Heart left ventricle (tissue), 13 donors: ENCODE data around the gene ABHD1.

Source experiments
- CTCF ChIP-seq, 12 donors: fragments of 200-600 bp; sonication (generic) in 4 of 12; IDR thresholded peaks; one replicate each; pipeline versions ENCODE4 v1.5.0 to v1.8.0; 2018 to 2022; ENCODE audit warnings: antibody characterized with exemption in 12 of 12, mild to moderate bottlenecking in 5 of 12
- POLR2A ChIP-seq, 2 donors: fragments of 450-650 bp; IDR thresholded peaks; one replicate each; pipeline ENCODE4 v1.6.1; 2017; ENCODE audit warnings: antibody characterized with exemption in 2 of 2, mild to moderate bottlenecking in 2 of 2, moderate library complexity in 2 of 2
- donor health status: ischemic (EF 13 %, LVEDD 7.1; RV severe dilation, severe dysfunction).
- donor health status: DM: no; HTN: yes; CAD: no.
- donor health status: DM: no; HTN: no; CAD: no.
- donor health status: ischemic (EF 25% LVEDD 6.9; RV normal size, moderate dysfunction).
- donor health status: ischemic (EF 25% LVEDD 5.7; RV mildly dilated, moderate dysfunction).
- donor health status: ischemic (EF 35%, LVEDD 5.7; RV mildly dilated, moderate dysfunction).
- donor health status: nonischemic (EF 11% LVEDD 7.7; RV severe dilation, severe dysfunction).
- donor health status: DM: yes; HTN: yes; CAD: no.
- donor health status: PGD.
- donor health status: ischemic (EF 29% LVEDD 5.4; RV normal size, mild dysfunction).
- donor health status: nonischemic (EF 23%, LVEDD 6.1; RV moderate dilation, normal function).

GRCh38 chr2:27121906-27122305 is 1.7 kb upstream of the ABHD1 start:
- TF ChIP-seq POLR2A (IDR thresholded peaks at IDR 0.05) (no peak), CTCF (IDR thresholded peaks at IDR 0.05) (no peak)
